ENCODE data around the gene ONECUT2.

ONECUT2 gene

GRCh38 chr18:57431467-57432080 is 3.6 kb upstream of the ONECUT2 start:
- DNase-seq (ENCODE audit: low spot score), result no peak

- DNase-seq (ENCODE audit: low spot score), result no peak
Measured at GRCh38 chr18:57432140-57432539, 3.0 kb upstream of the ONECUT2 start.

- DNase-seq (ENCODE audit: low spot score), result no peak
Measured at GRCh38 chr18:57432751-57433400, 2.3 kb upstream of the ONECUT2 start.

- DNase-seq (ENCODE audit: low spot score), result no peak
Measured at GRCh38 chr18:57433482-57433881, 1.7 kb upstream of the ONECUT2 start.

- DNase-seq (ENCODE audit: low spot score), result no peak
Measured at GRCh38 chr18:57433934-57434535, 1.1 kb upstream of the ONECUT2 start.

GRCh38 chr18:57435846-57436190 is 644 bp downstream of the ONECUT2 start:
- no peak for DNase-seq (ENCODE audit: low spot score)

GRCh38 chr18:57436191-57436964 is 1.2 kb downstream of the ONECUT2 start:
- no peak for DNase-seq (ENCODE audit: low spot score)

GRCh38 chr18:57436965-57437333 is 1.8 kb downstream of the ONECUT2 start:
- no peak for DNase-seq (ENCODE audit: low spot score)

GRCh38 chr18:57437402-57437765 is 2.2 kb downstream of the ONECUT2 start:
- no peak for DNase-seq (ENCODE audit: low spot score)

- DNase-seq (ENCODE audit: low spot score), result peak; percentile 81
Measured at GRCh38 chr18:57437766-57438671, 2.8 kb downstream of the ONECUT2 start.

- no peak for DNase-seq (ENCODE audit: low spot score)
Measured at GRCh38 chr18:57438743-57439608, 3.8 kb downstream of the ONECUT2 start.

- DNase-seq (ENCODE audit: low spot score), result no peak
Measured at GRCh38 chr18:57439609-57439968, 4.4 kb downstream of the ONECUT2 start.

- DNase-seq (ENCODE audit: low spot score), result no peak
Measured at GRCh38 chr18:57439985-57440330, 4.8 kb downstream of the ONECUT2 start.

- DNase-seq (ENCODE audit: low spot score), result no peak
Measured at GRCh38 chr18:57440331-57441070, 5.3 kb downstream of the ONECUT2 start.

GRCh38 chr18:57441071-57441794 is 6.1 kb downstream of the ONECUT2 start:
- no peak for DNase-seq (ENCODE audit: low spot score)

GRCh38 chr18:57443247-57443646 is 8.1 kb downstream of the ONECUT2 start:
- DNase-seq (ENCODE audit: low spot score), result no peak

GRCh38 chr18:57443702-57444101 is 8.5 kb downstream of the ONECUT2 start:
- DNase-seq (ENCODE audit: low spot score), result no peak

GRCh38 chr18:57444301-57444759 is 9.2 kb downstream of the ONECUT2 start:
- DNase-seq (ENCODE audit: low spot score), result no peak

GRCh38 chr18:57445488-57446319 is 10.5 kb downstream of the ONECUT2 start:
- DNase-seq (ENCODE audit: low spot score), result no peak
